Measurements from ENCODE around the gene SAMD4B. TPM values are rescaled to one million over a fixed set of nuclear protein-coding genes. Genes with fewer than 3 reads are reported as not detected.
"Not testable (repeated sequence)": the region's sequence is repeated elsewhere in the genome, so short reads cannot be mapped to it uniquely, and the experiment has no call there.

The SAMD4B gene
- 20.7 and 21.8 TPM in 2 replicates for total RNA-seq

GRCh38 chr19:39341719-39342604 lies at the start of gene SAMD4B:
TSS of gene SAMD4B (plus strand) at chr19:39342421. CDS start at chr19:39356894, 14,473 bp downstream.
- DNase-seq (ENCODE audit: low read depth in 2 of 2): peak; percentile 99

- no peak for DNase-seq (ENCODE audit: low read depth in 2 of 2)
Observed at GRCh38 chr19:39293394-39293793, 48.8 kb upstream of the SAMD4B start.

GRCh38 chr19:39296055-39296645 lies 46.1 kb upstream of the SAMD4B start, which contains the start of gene IFNL1:
TSS of gene IFNL1 (plus strand) at chr19:39296407. CDS start at chr19:39296422, 15 bp downstream.
- DNase-seq (ENCODE audit: low read depth in 2 of 2): no peak

GRCh38 chr19:39296906-39297305 lies 45.3 kb upstream of the SAMD4B start:
- no peak for DNase-seq (ENCODE audit: low read depth in 2 of 2)

GRCh38 chr19:39297931-39298634 lies 44.1 kb upstream of the SAMD4B start:
- no peak for DNase-seq (ENCODE audit: low read depth in 2 of 2)

- no peak for DNase-seq (ENCODE audit: low read depth in 2 of 2)
Observed at GRCh38 chr19:39299404-39299803, 42.8 kb upstream of the SAMD4B start.

- DNase-seq (ENCODE audit: low read depth in 2 of 2): no peak
Observed at GRCh38 chr19:39299832-39300231, 42.4 kb upstream of the SAMD4B start.

GRCh38 chr19:39301021-39301420 lies 41.2 kb upstream of the SAMD4B start:
- no peak for DNase-seq (ENCODE audit: low read depth in 2 of 2)

- no peak for DNase-seq (ENCODE audit: low read depth in 2 of 2)
Observed at GRCh38 chr19:39301562-39301961, 40.7 kb upstream of the SAMD4B start.

- no peak for DNase-seq (ENCODE audit: low read depth in 2 of 2)
Observed at GRCh38 chr19:39303373-39304184, 38.6 kb upstream of the SAMD4B start.

GRCh38 chr19:39304185-39304513 lies 38.1 kb upstream of the SAMD4B start:
- DNase-seq (ENCODE audit: low read depth in 2 of 2): no peak

GRCh38 chr19:39304701-39305571 lies 37.3 kb upstream of the SAMD4B start:
- DNase-seq (ENCODE audit: low read depth in 2 of 2): no peak

- DNase-seq (ENCODE audit: low read depth in 2 of 2): no peak
Observed at GRCh38 chr19:39306075-39306474, 36.1 kb upstream of the SAMD4B start.

- no peak for DNase-seq (ENCODE audit: low read depth in 2 of 2)
Observed at GRCh38 chr19:39307046-39307821, 35.0 kb upstream of the SAMD4B start.

- peak in 1 of 2 donors; percentile 30 for DNase-seq (ENCODE audit: low read depth in 2 of 2)
Observed at GRCh38 chr19:39307822-39308530, 34.2 kb upstream of the SAMD4B start.

GRCh38 chr19:39308531-39309304 lies 33.5 kb upstream of the SAMD4B start:
- peak in 1 of 2 donors; percentile 43 for DNase-seq (ENCODE audit: low read depth in 2 of 2)

GRCh38 chr19:39309305-39309670 lies 32.9 kb upstream of the SAMD4B start:
- DNase-seq (ENCODE audit: low read depth in 2 of 2): not testable (repeated sequence)
